Fibroblast of pulmonary artery (primary cell): ENCODE results near the gene MARCHF11.

Experiments
- DNase-seq: peaks from one replicate; pipeline ENCODE4 v3.0.0-alpha.2; 2010; ENCODE audit warnings: low read depth
- H3K4me3 ChIP-seq: replicated peaks from 2 replicates; pipeline ENCODE4 v1.5.1; 2011; ENCODE audit warnings: low read depth, mild to moderate bottlenecking, control low read depth, low read length, moderate library complexity
- TF ChIP-seq, protein P1 (sequence below): IDR thresholded peaks from 2 replicates; pipeline ENCODE4 v1.5.1; 2011; ENCODE audit warnings: mild to moderate bottlenecking, control low read depth, low read length, inconsistent platforms; ENCODE audit errors: missing control alignments

Gene MARCHF11

DNA sequence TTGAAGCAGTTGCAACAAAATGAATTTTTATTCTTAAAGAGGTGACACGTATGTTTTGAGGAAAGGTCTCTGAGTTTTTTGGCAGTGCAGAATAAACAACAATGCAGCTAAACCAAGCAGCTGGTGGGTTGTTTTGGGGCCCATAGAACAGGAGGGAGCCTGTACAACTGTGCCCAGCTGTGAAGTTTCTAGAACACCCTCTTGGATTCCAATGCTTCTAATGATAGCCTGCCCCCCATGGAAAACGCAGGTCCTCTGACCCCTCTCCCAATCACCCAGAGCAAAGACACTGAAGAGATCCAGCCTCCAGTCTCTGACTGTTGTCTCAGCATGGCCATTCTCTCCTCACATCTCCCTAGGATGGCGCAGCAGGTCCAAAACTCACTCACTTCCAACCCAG is 150.9 kb downstream of the MARCHF11 start:
- no peak overlapping the region for H3K4me3 ChIP-seq
- TF ChIP-seq, protein P1, sequence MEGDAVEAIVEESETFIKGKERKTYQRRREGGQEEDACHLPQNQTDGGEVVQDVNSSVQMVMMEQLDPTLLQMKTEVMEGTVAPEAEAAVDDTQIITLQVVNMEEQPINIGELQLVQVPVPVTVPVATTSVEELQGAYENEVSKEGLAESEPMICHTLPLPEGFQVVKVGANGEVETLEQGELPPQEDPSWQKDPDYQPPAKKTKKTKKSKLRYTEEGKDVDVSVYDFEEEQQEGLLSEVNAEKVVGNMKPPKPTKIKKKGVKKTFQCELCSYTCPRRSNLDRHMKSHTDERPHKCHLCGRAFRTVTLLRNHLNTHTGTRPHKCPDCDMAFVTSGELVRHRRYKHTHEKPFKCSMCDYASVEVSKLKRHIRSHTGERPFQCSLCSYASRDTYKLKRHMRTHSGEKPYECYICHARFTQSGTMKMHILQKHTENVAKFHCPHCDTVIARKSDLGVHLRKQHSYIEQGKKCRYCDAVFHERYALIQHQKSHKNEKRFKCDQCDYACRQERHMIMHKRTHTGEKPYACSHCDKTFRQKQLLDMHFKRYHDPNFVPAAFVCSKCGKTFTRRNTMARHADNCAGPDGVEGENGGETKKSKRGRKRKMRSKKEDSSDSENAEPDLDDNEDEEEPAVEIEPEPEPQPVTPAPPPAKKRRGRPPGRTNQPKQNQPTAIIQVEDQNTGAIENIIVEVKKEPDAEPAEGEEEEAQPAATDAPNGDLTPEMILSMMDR = no peak
- DNase-seq = no peak

DNA sequence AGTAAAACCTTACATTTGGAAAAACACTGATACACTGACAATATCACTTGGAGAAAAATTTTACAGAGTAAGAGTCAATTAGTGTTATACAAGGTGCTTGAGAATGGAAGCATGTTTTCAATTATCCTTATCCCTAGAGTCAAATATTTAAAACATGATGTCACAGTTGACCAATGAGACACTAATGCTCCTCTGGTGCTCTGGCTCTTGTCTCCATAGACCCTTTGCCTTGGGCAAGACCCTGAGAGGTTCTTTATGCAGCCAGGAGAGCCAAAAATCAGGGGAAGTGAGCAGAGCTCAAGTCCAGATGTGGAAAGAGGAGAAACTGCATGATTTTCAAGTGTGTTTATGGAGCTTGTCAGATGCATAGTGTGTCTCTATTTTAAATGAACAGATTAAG is 153.9 kb downstream of the MARCHF11 start:
- DNase-seq = no peak
- TF ChIP-seq, protein P1 = no peak
- no peak overlapping the region for H3K4me3 ChIP-seq

DNA sequence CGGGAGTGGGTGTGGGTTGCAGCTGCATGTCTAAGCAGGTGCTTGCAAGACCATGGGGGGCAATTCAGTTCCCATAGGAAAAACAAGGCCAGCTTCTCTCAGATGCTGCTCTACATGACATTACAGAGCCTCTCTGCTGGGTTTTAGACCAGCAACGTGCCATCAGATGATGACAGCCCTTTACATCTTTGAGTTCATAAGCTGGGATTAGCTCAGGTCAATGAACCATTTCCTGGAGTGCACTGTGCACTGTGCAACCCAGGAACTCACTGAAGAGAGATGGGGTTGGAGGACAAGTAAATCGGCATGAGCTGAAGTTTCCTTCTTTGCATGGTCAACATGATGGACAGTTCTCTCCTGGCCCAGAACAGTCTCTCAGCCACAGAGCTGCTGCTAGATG is 160.6 kb downstream of the MARCHF11 start:
- TF ChIP-seq, protein P1 = no peak
- DNase-seq = no peak
- no peak overlapping the region for H3K4me3 ChIP-seq

DNA sequence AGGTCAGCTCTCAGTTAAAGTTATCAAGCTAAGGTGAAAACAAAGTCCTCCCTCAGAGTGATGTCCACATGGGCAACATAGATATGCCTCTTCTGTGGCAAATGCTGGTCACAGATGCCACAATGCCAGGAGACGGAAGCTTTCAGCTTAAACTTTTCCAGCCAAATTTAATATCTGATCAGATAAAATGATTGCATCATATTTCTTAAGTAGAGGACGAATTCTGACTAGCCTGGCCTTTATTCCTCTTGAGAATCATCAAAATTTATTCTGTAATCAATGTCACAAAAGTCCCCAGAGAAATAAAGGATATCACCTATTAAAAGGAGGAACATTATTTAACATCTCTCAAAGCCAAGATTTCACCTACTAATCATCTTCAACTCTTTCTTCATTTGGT is 161.9 kb downstream of the MARCHF11 start:
- no peak for DNase-seq
- TF ChIP-seq, protein P1 = no peak
- no peak overlapping the region for H3K4me3 ChIP-seq
